CD14-positive monocyte (primary cell): ENCODE measurements around the gene MVB12B. TPM values are rescaled to one million over a fixed set of nuclear protein-coding genes. Genes with fewer than 3 reads are reported as not detected.
A peak's percentile ranks its signal among the peaks of the same experiment; 100 is the strongest.

ENCODE experiments used
- DNase-seq, 3 donors: peaks; one replicate each; pipeline ENCODE4 v3.0.0-alpha.2; 2011 to 2022
- H2AFZ ChIP-seq: 2 replicates; pipeline ENCODE4 v1.6.0; 2012; ENCODE audit warnings: mild to moderate bottlenecking, low read depth, low read length, inconsistent platforms; ENCODE audit not compliant: insufficient read depth, poor library complexity, severe bottlenecking
- H3K27ac ChIP-seq, 2 donors: 1 replicate in 1 of 2; 2 replicates in 1 of 2; pipeline ENCODE4 v1.5.1; 2012 to 2013; ENCODE audit warnings: low read length in 2 of 2, control low read depth in 1 of 2, inconsistent platforms in 1 of 2, low read depth in 1 of 2, mild to moderate bottlenecking in 1 of 2
- H3K27me3 ChIP-seq, 2 donors: one replicate each; pipeline versions ENCODE4 v1.6.0 to v1.6.1; 2011 to 2013; ENCODE audit warnings: low read length in 2 of 2; ENCODE audit not compliant: control insufficient read depth in 2 of 2, insufficient read depth in 2 of 2
- H3K36me3 ChIP-seq, 2 donors: replicated peaks in 1 of 2; 1 replicate in 1 of 2; 2 replicates in 1 of 2; pipeline versions ENCODE4 v1.5.1 to v1.6.1; 2012 to 2013; ENCODE audit warnings: low read length in 2 of 2, control low read depth in 1 of 2, inconsistent platforms in 1 of 2, mild to moderate bottlenecking in 1 of 2; ENCODE audit not compliant: insufficient read depth in 2 of 2, control insufficient read depth in 1 of 2
- H3K4me1 ChIP-seq, 2 donors: 1 replicate in 1 of 2; 2 replicates in 1 of 2; pipeline versions ENCODE4 v1.5.1 to v1.6.1; 2012 to 2013; ENCODE audit warnings: low read length in 2 of 2, control low read depth in 1 of 2, inconsistent platforms in 1 of 2, mild to moderate bottlenecking in 1 of 2, moderate library complexity in 1 of 2; ENCODE audit not compliant: insufficient read depth in 2 of 2, control insufficient read depth in 1 of 2
- H3K4me2 ChIP-seq: replicated peaks from 2 replicates; pipeline ENCODE3; 2012; ENCODE audit warnings: low read length, moderate library complexity, mild to moderate bottlenecking; ENCODE audit not compliant: poor library complexity, severe bottlenecking; ENCODE audit errors: extremely low read depth
- H3K4me3 ChIP-seq, 3 experiments: fragments of 200-600 bp in 1 of 3; sonication (generic) in 1 of 3; replicated peaks in 1 of 3; 1 replicate in 2 of 3; 2 replicates in 1 of 3; pipeline ENCODE4 v1.5.1; 2011 to 2013; ENCODE audit warnings: low read length in 3 of 3, mild to moderate bottlenecking in 3 of 3, control low read depth in 2 of 3, low read depth in 2 of 3, inconsistent platforms in 1 of 3, moderate library complexity in 1 of 3
- H3K79me2 ChIP-seq: 2 replicates; pipeline ENCODE4 v1.6.0; 2012; ENCODE audit warnings: mild to moderate bottlenecking, control low read depth, inconsistent platforms, low read length, moderate library complexity; ENCODE audit not compliant: insufficient read depth
- H3K9ac ChIP-seq: 2 replicates; pipeline ENCODE4 v1.6.0; 2017; ENCODE audit warnings: low read length, mild to moderate bottlenecking; ENCODE audit not compliant: insufficient read depth, poor library complexity, severe bottlenecking
- H3K9me3 ChIP-seq, 2 donors: replicated peaks in 1 of 2; 1 replicate in 1 of 2; 2 replicates in 1 of 2; pipeline versions ENCODE4 v1.5.1 to v1.6.1; 2012 to 2013; ENCODE audit warnings: low read length in 2 of 2, control low read depth in 1 of 2; ENCODE audit not compliant: control insufficient read depth in 1 of 2, insufficient read depth in 1 of 2
- H4K20me1 ChIP-seq: 2 replicates; pipeline ENCODE4 v1.6.0; 2012; ENCODE audit warnings: mild to moderate bottlenecking, low read length, control low read depth, moderate library complexity; ENCODE audit not compliant: insufficient read depth
- H3K27ac Mint-ChIP-seq, 7 donors: one replicate each; pipeline ENCODE4 v1.8.0; 2020; ENCODE audit warnings: mild to moderate bottlenecking in 7 of 7, mixed read lengths in 7 of 7, moderate library complexity in 6 of 7, inconsistent platforms in 2 of 7
- H3K27me3 Mint-ChIP-seq, 3 donors: one replicate each; pipeline ENCODE4 v1.8.0; 2021 to 2022; ENCODE audit warnings: low read depth in 3 of 3, mild to moderate bottlenecking in 3 of 3, mixed read lengths in 3 of 3, moderate library complexity in 3 of 3, inconsistent platforms in 1 of 3
- H3K36me3 Mint-ChIP-seq, 2 donors: one replicate each; pipeline ENCODE4 v1.8.0; 2020; ENCODE audit warnings: mixed read lengths in 2 of 2, inconsistent platforms in 1 of 2, mild to moderate bottlenecking in 1 of 2
- H3K4me1 Mint-ChIP-seq: one replicate; pipeline ENCODE4 v1.8.0; 2020; ENCODE audit warnings: mild to moderate bottlenecking, mixed read lengths
- H3K4me3 Mint-ChIP-seq, 2 donors: one replicate each; pipeline ENCODE4 v1.8.0; 2020; ENCODE audit warnings: mild to moderate bottlenecking in 2 of 2, mixed read lengths in 2 of 2, moderate library complexity in 1 of 2
- H3K9me3 Mint-ChIP-seq, 7 donors: one replicate each; pipeline ENCODE4 v1.8.0; 2020 to 2022; ENCODE audit warnings: mixed read lengths in 7 of 7, mild to moderate bottlenecking in 6 of 7, moderate library complexity in 6 of 7, inconsistent platforms in 2 of 7
- WGBS: methylation state at CpG from one replicate; pipeline ENCODE4 v1.1.5; 2013; ENCODE audit warnings: missing lambda C conversion rate; ENCODE audit not compliant: insufficient coverage; 5-methylcytosine and 5-hydroxymethylcytosine counted together
- intact Hi-C, 2 donors: fragments of 100-400 bp; cut with micrococcal nuclease; formaldehyde crosslinking; loops; one replicate each; pipeline versions ENCODE4 v1.15.0 to v1.15.1; 2023
- polyA plus RNA-seq, 3 donors: library from polyadenylated mRNA; depleted of rRNA in 1 of 3; unstranded in 2 of 3; stranded (reverse) in 1 of 3; fragments of 300-500 nt in 2 of 3; fragments of >200 nt in 1 of 3; fragmentation: Illumina TruSeq in 2 of 3; gene quantifications; 1 replicate in 2 of 3; 2 replicates in 1 of 3; pipeline ENCODE4 v1.2.3, GENCODE V29; 2012 to 2021
- TF ChIP-seq, protein P1 (sequence below): fragments of 200-600 bp; IDR thresholded peaks from one replicate; pipeline ENCODE4 v1.8.0; 2022; ENCODE audit warnings: antibody characterized with exemption, mild to moderate bottlenecking

Gene MVB12B
- polyA plus RNA-seq, 3 donors: 2.8 to 8.1 (median 3.5) TPM

GRCh38 chr9:126293522-126293889 is 33.1 kb upstream of the MVB12B start:
- TF ChIP-seq, protein P1, sequence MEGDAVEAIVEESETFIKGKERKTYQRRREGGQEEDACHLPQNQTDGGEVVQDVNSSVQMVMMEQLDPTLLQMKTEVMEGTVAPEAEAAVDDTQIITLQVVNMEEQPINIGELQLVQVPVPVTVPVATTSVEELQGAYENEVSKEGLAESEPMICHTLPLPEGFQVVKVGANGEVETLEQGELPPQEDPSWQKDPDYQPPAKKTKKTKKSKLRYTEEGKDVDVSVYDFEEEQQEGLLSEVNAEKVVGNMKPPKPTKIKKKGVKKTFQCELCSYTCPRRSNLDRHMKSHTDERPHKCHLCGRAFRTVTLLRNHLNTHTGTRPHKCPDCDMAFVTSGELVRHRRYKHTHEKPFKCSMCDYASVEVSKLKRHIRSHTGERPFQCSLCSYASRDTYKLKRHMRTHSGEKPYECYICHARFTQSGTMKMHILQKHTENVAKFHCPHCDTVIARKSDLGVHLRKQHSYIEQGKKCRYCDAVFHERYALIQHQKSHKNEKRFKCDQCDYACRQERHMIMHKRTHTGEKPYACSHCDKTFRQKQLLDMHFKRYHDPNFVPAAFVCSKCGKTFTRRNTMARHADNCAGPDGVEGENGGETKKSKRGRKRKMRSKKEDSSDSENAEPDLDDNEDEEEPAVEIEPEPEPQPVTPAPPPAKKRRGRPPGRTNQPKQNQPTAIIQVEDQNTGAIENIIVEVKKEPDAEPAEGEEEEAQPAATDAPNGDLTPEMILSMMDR: peak; percentile 23
- no peaks in the 10 kb centered on the region for H3K4me1 Mint-ChIP-seq
- intact Hi-C loops: no loop called here
- no peaks in the 10 kb centered on the region for H3K36me3 Mint-ChIP-seq
- H3K79me2 ChIP-seq: no peaks in the 10 kb centered on the region
- H3K27me3 ChIP-seq: no peaks in the 10 kb centered on the region
- H2AFZ ChIP-seq: no peak overlapping the region
- H3K4me1 ChIP-seq: no peaks in the 10 kb centered on the region
- no peak overlapping the region for H3K4me2 ChIP-seq
- H3K9me3 ChIP-seq: no peaks in the 10 kb centered on the region
- no peak overlapping the region for H3K4me3 ChIP-seq
- H3K36me3 ChIP-seq: no peaks in the 10 kb centered on the region
- no peaks in the 10 kb centered on the region for H4K20me1 ChIP-seq
- H3K4me3 Mint-ChIP-seq: no peak overlapping the region
- H3K27ac Mint-ChIP-seq: peak overlapping the region in 1 of 7 donors; percentile 15
- H3K27me3 Mint-ChIP-seq: peaks cover 7 to 11% (median 9%) of the 10 kb centered on the region in 3 donors
- WGBS: 76% methylated on average over 9 of the region's 9 CpGs
- no peak overlapping the region for H3K27ac ChIP-seq
- peaks cover 0 to 2% (median 0%) of the 10 kb centered on the region in 7 donors for H3K9me3 Mint-ChIP-seq
- no peak for DNase-seq
- H3K9ac ChIP-seq: no peak overlapping the region

GRCh38 chr9:126294331-126295081 is 32.1 kb upstream of the MVB12B start:
- H2AFZ ChIP-seq: no peak overlapping the region
- TF ChIP-seq, protein P1: no peak
- H3K9me3 Mint-ChIP-seq: peaks cover 0 to 2% (median 0%) of the 10 kb centered on the region in 7 donors
- DNase-seq: no peak
- H3K4me3 ChIP-seq: no peak overlapping the region
- no peaks in the 10 kb centered on the region for H3K27me3 ChIP-seq
- H3K4me3 Mint-ChIP-seq: no peak overlapping the region
- peaks cover 9 to 10% (median 9%) of the 10 kb centered on the region in 3 donors for H3K27me3 Mint-ChIP-seq
- no peaks in the 10 kb centered on the region for H3K36me3 Mint-ChIP-seq
- no peaks in the 10 kb centered on the region for H3K4me1 Mint-ChIP-seq
- 95% methylated on average over 14 of the region's 15 CpGs for WGBS
- intact Hi-C loops: no loop called here
- no peaks in the 10 kb centered on the region for H3K4me1 ChIP-seq
- no peak overlapping the region for H3K27ac ChIP-seq
- H3K4me2 ChIP-seq: no peak overlapping the region
- H3K9ac ChIP-seq: no peak overlapping the region
- H4K20me1 ChIP-seq: no peaks in the 10 kb centered on the region
- H3K27ac Mint-ChIP-seq: peak overlapping the region in 2 of 7 donors; percentile 5 to 69
- no peaks in the 10 kb centered on the region for H3K9me3 ChIP-seq
- H3K36me3 ChIP-seq: no peaks in the 10 kb centered on the region
- no peaks in the 10 kb centered on the region for H3K79me2 ChIP-seq
